HepG2 (cell line): ENCODE data around the gene ACBD7. TPM values are rescaled to one million over a fixed set of nuclear protein-coding genes. Genes with fewer than 3 reads are reported as not detected.
A peak's percentile ranks its signal among the peaks of the same experiment; 100 is the strongest.

Source experiments
- AGO1 ChIP-seq: fragments of 200-400 bp; formaldehyde crosslinking; IDR thresholded peaks from 2 replicates; pipeline ENCODE4 v1.6.1; 2017; ENCODE audit warnings: mild to moderate bottlenecking, low read depth, low read length, moderate library complexity; ENCODE audit not compliant: poor library complexity, severe bottlenecking
- ATF7 ChIP-seq, 2 experiments: fragments of 450-650 bp in 1 of 2; sonication (generic) in 1 of 2; formaldehyde crosslinking in 1 of 2; IDR thresholded peaks; 2 replicates each; pipeline versions ENCODE4 v1.4.0 to v1.6.1; 2016 to 2020; ENCODE audit warnings: antibody characterized with exemption in 1 of 2, mild to moderate bottlenecking in 1 of 2, missing genetic modification reagents in 1 of 2
- ELF3 ChIP-seq: IDR thresholded peaks from 2 replicates; pipeline ENCODE4 v1.6.1; 2016; ENCODE audit warnings: missing genetic modification reagents, missing compliant biosample characterization
- GATAD1 ChIP-seq: IDR thresholded peaks from 2 replicates; pipeline ENCODE4 v1.6.1; 2016; ENCODE audit warnings: missing genetic modification reagents, missing compliant biosample characterization
- HMGA1 ChIP-seq: sonication (generic); formaldehyde crosslinking; conservative IDR thresholded peaks from 2 replicates; pipeline ENCODE4 v1.4.0; 2020; ENCODE audit warnings: missing genetic modification reagents
- ISX ChIP-seq: sonication (generic); formaldehyde crosslinking; conservative IDR thresholded peaks from 2 replicates; pipeline ENCODE4 v1.5.0; 2020; ENCODE audit warnings: missing genetic modification reagents
- MXD1 ChIP-seq: sonication (generic); formaldehyde crosslinking; IDR thresholded peaks from 2 replicates; pipeline ENCODE4 v1.4.0; 2020; ENCODE audit warnings: mild to moderate bottlenecking, missing genetic modification reagents
- NFATC3 ChIP-seq: sonication (generic); formaldehyde crosslinking; IDR thresholded peaks from 2 replicates; pipeline ENCODE4 v1.5.1; 2020; ENCODE audit warnings: mild to moderate bottlenecking, missing genetic modification reagents
- PRDM15 ChIP-seq: sonication (generic); formaldehyde crosslinking; IDR thresholded peaks from 2 replicates; pipeline ENCODE4 v1.4.0; 2020; ENCODE audit warnings: missing genetic modification reagents
- REPIN1 ChIP-seq: sonication (generic); formaldehyde crosslinking; IDR thresholded peaks from 2 replicates; pipeline ENCODE4 v1.8.0; 2022; ENCODE audit warnings: missing genetic modification reagents, low read depth, mild to moderate bottlenecking, borderline replicate concordance
- TFDP1 ChIP-seq: IDR thresholded peaks from 2 replicates; pipeline ENCODE4 v1.6.1; 2016; ENCODE audit warnings: missing compliant biosample characterization, missing genetic modification reagents, borderline replicate concordance
- ZNF138 ChIP-seq: sonication (generic); formaldehyde crosslinking; IDR thresholded peaks from 2 replicates; pipeline ENCODE4 v1.5.0; 2020; ENCODE audit warnings: mild to moderate bottlenecking, low read depth, missing genetic modification reagents
- ZNF235 ChIP-seq: sonication (generic); formaldehyde crosslinking; IDR thresholded peaks from 2 replicates; pipeline ENCODE4 v1.8.1; 2023; ENCODE audit warnings: mild to moderate bottlenecking, missing genetic modification reagents, borderline replicate concordance
- ZNF512 ChIP-seq: sonication (generic); formaldehyde crosslinking; IDR thresholded peaks from 2 replicates; pipeline ENCODE4 v1.4.0; 2020; ENCODE audit warnings: mild to moderate bottlenecking, missing genetic modification reagents
- ZNF737 ChIP-seq: sonication (generic); formaldehyde crosslinking; IDR thresholded peaks from 2 replicates; pipeline ENCODE4 v1.5.0; 2020; ENCODE audit warnings: missing genetic modification reagents, mild to moderate bottlenecking, borderline replicate concordance
- ZUFSP ChIP-seq: sonication (generic); formaldehyde crosslinking; IDR thresholded peaks from 2 replicates; pipeline ENCODE4 v1.9.0; 2021; ENCODE audit warnings: missing genetic modification reagents, mild to moderate bottlenecking, borderline replicate concordance
- polyA plus RNA-seq, 8 experiments: library from polyadenylated mRNA; depleted of rRNA in 3 of 8; stranded (reverse) in 7 of 8; unstranded in 1 of 8; fragments of >200 nt; fragmentation: Illumina TruSeq in 4 of 8; extraction: Trizol in 4 of 8; gene quantifications; 2 replicates each; pipeline versions ENCODE4 v1.2.1 to v1.2.3, GENCODE V29; 2011 to 2016; ENCODE audit warnings: low read depth in 4 of 8, missing spikeins in 1 of 8, mixed read lengths in 1 of 8; ENCODE audit not compliant: insufficient read depth in 1 of 8
- total RNA-seq, 5 experiments: library from RNA; depleted of rRNA; stranded (reverse); fragments of >200 nt; fragmentation: Illumina TruSeq; extraction: Trizol; gene quantifications; 2 replicates each; pipeline ENCODE4 v1.2.3, GENCODE V29; 2016; ENCODE audit warnings: low read depth in 1 of 5

The ACBD7 gene
- total and polyA plus RNA-seq, 2 of the 13 experiments (the other 11 are each of a cell fraction or from before 2014, with no cell fraction given): 1.4 to 2.6 TPM

- TF ChIP-seq PRDM15 (CRISPR knock-in tag): peak; percentile 92
- 0 out of 2 replicates have a peak, but pooled peaks have one; percentile 35 for TF ChIP-seq ISX (CRISPR knock-in tag)
- TF ChIP-seq AGO1: peak; percentile 56
- TF ChIP-seq TFDP1 (CRISPR knock-in tag): peak; percentile 55; the same call in 1 of the 2 replicates
- TF ChIP-seq ZNF235 (CRISPR knock-in tag): peak; percentile 81; the same call in 1 of the 2 replicates
- TF ChIP-seq ZUFSP (CRISPR knock-in tag): no peak
- no peak for TF ChIP-seq HMGA1
- peak; percentile 80 for TF ChIP-seq ELF3 (CRISPR knock-in tag)
- peak; percentile 85; the same call in 1 of the 2 replicates for TF ChIP-seq REPIN1 (CRISPR knock-in tag)
- no peak for TF ChIP-seq ZNF512 (CRISPR knock-in tag)
- no peak for TF ChIP-seq ATF7 (IDR thresholded peaks at IDR 0.05)
- peak; percentile 76 for TF ChIP-seq ATF7 (CRISPR knock-in tag; IDR thresholded peaks at IDR 0.05)
- TF ChIP-seq NFATC3 (CRISPR knock-in tag): 0 out of 2 replicates have a peak, but pooled peaks have one; percentile 48
- TF ChIP-seq ZNF138 (CRISPR knock-in tag): peak; percentile 92
- TF ChIP-seq MXD1 (CRISPR knock-in tag): peak; percentile 94
- TF ChIP-seq ZNF737 (CRISPR knock-in tag): 0 out of 2 replicates have a peak, but pooled peaks have one; percentile 66
- TF ChIP-seq GATAD1 (CRISPR knock-in tag): peak; percentile 87
Measured at GRCh38 chr10:15097011-15097812, 8.6 kb upstream of the ACBD7 start, which contains the start of gene RPP38 (continued).
